GM13976 (cell line): ENCODE measurements around the gene ZNF652.
A peak's percentile ranks its signal among the peaks of the same experiment; 100 is the strongest.

Experiments
- DNase-seq: peaks from one replicate; pipeline ENCODE4 v3.0.0; 2012; ENCODE audit warnings: low spot score
- CTCF ChIP-seq: IDR thresholded peaks from 2 replicates; pipeline ENCODE4 v1.5.1; 2012; ENCODE audit warnings: borderline replicate concordance, mild to moderate bottlenecking; ENCODE audit not compliant: insufficient read depth; ENCODE audit errors: extremely low read depth, missing control alignments, control extremely low read depth
- in situ Hi-C: fragments of 300-500 bp; cut with MboI; formaldehyde crosslinking; loops from one replicate; pipeline ENCODE4 v1.12.0; 2022; ENCODE audit warnings: low sequenced_read_pairs, mixed read lengths, inconsistent platforms; ENCODE audit not compliant: unreplicated experiment

The ZNF652 gene

DNA sequence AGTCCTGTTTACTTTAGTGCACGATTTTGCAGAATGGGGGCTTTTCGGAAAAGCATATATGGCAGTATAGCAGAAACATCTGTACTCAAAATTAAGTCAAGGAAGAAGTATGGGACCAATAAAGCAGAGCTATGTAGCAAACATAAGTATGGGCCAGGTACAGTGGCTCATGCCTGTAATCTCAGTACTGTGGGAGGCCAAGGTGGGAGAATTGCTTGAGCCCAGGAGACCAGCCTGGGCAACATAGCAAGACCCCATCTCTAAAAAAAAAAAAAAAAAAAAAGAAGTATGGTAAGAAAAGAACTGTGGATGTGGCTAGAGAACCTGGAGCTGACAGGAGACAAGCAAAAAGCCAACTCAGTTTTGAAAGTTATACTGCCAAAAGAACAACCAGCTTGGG is 36.1 kb downstream of the ZNF652 start:
- no peak for TF ChIP-seq CTCF
- in situ Hi-C loops: no loop called here

GRCh38 chr17:49318435-49318965 is 43.5 kb downstream of the ZNF652 start:
- in situ Hi-C loops: loop anchor here (5.0 to 25.0 kb wide), 2 partner anchors 79 to 219 kb away; no protein-coding TSS in a partner anchor
- DNase-seq: no peak
- no peak for TF ChIP-seq CTCF

More for the DNA sequence above, 36.1 kb downstream of the ZNF652 start:
- no peak for DNase-seq

- no peak for DNase-seq
- in situ Hi-C loops: loop anchor here (5.0 to 25.0 kb wide), 2 partner anchors 80 to 220 kb away; no protein-coding TSS in a partner anchor
- no peak for TF ChIP-seq CTCF
Observed at GRCh38 chr17:49316889-49317675, 45.0 kb downstream of the ZNF652 start.

DNA sequence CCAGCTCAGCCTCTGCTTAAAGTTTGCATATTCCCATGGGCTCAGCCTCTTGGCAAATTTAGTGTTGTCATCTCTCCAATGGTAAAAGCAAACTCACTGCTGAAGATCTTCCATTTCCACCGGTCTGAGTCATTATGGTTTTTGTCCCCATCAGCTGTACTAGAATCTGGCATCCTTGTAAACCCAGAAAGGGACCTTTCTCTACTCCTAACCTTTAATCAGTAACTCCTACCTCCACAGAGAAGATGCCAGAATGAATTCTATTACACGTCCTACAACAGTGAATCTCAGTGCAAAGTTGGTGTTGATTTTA is 45.8 kb downstream of the ZNF652 start:
- no peak for DNase-seq
- in situ Hi-C loops: loop anchor here (5.0 to 25.0 kb wide), 2 partner anchors 81 to 221 kb away; no protein-coding TSS in a partner anchor
- TF ChIP-seq CTCF: no peak

DNA sequence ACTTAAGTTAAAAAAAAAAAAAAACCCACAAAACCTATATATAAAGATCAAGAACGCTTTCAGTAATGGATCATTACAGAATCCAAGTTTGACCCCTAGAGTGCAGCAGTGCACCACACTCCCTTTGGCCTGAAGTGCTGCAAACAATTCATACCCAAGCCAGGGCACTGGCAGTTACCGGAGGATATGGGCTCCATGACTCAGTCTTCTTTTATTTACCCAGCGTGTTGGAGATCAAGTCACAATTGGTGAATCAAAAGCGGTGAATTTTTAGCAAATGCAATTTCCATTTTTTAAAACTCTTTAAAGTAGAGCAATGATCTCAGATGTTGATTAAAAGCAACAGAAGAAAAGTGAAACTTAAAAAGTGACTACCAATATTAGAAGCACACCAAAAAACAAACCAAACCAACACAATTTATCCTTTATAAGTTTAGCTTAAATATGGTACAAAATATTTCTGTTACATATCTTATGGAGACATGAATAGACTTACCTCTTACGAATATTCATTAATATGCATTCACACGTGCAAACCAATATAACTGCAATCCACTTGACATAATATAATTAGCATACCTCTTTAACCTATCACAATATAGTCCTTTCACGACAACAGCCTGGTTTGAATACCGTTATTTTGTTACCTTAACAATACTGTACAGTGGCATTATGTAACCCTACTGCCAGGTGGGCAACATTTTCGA is 46.3 kb downstream of the ZNF652 start:
- peak; percentile 77 for DNase-seq
- in situ Hi-C loops: loop anchor here (5.0 to 25.0 kb wide), 2 partner anchors 82 to 222 kb away; no protein-coding TSS in a partner anchor
- peak; percentile 47 for TF ChIP-seq CTCF

- in situ Hi-C loops: loop anchor here (25.0 kb wide), 1 partner anchor 225 kb away; no protein-coding TSS in a partner anchor
- no peak for TF ChIP-seq CTCF
- DNase-seq: no peak
Observed at GRCh38 chr17:49312722-49313121, 49.3 kb downstream of the ZNF652 start.
